HepG2 (cell line): ENCODE results near the gene TFAP2A. TPM values are rescaled to one million over a fixed set of nuclear protein-coding genes. Genes with fewer than 3 reads are reported as not detected.

Experiments
- ATAC-seq: fragments of 200-7000 bp; cut with Tn5 transposase; 3 replicates; pipeline ENCODE4 v1.9.1; 2020; ENCODE audit warnings: mild to moderate bottlenecking, moderate library complexity
- BruUV-seq: library from RNA; stranded (reverse); fragments of 400-500 nt; replicated peaks from 2 replicates; lab custom pipeline; 2021; lab: Mats Ljungman, UMichigan
- CTCF ChIA-PET: fragments of 300-600 bp; formaldehyde crosslinking; extraction: SDS; loops from one replicate; lab custom pipeline; 2021; ENCODE audit warnings: low total read pairs, inconsistent platforms, low intra/inter-chr PET ratio; lab: Yijun Ruan, JAX
- POLR2A ChIA-PET: fragments of 350-600 bp; sonication (Branson Sonifier 250); formaldehyde crosslinking; loops from one replicate; lab custom pipeline; 2020; ENCODE audit warnings: antibody characterized with exemption, inconsistent platforms; lab: Yijun Ruan, JAX
- DNase-seq: peaks from one replicate; pipeline ENCODE4 v3.0.0-alpha.2; 2015; ENCODE audit warnings: low spot score
- FAIRE-seq: peaks from 3 replicates; lab custom pipeline; 2011; peaks lifted over from hg19 to GRCh38; lab: Jason Lieb, UNC
- H2AFZ ChIP-seq: one replicate; pipeline ENCODE4 v1.6.1; 2011; ENCODE audit warnings: low read length, inconsistent platforms
- H3K27ac ChIP-seq: fragments of 300-600 bp; 3 replicates; pipeline ENCODE4 v1.8.0; 2011; ENCODE audit warnings: mixed run types, mild to moderate bottlenecking, mixed read lengths, low read length, inconsistent platforms; ENCODE audit not compliant: insufficient read depth; ENCODE audit errors: extremely low read length
- H3K27me3 ChIP-seq, 2 experiments: fragments of 200-600 bp in 1 of 2; 2 replicates in 1 of 2; 3 replicates in 1 of 2; pipeline versions ENCODE4 v1.6.0 to v1.8.0; 2011; ENCODE audit warnings: low read length in 2 of 2, mild to moderate bottlenecking in 2 of 2, moderate library complexity in 2 of 2, inconsistent platforms in 1 of 2; ENCODE audit not compliant: insufficient read depth in 2 of 2, control insufficient read depth in 1 of 2
- H3K36me3 ChIP-seq, 2 experiments: fragments of 200-600 bp in 1 of 2; replicated peaks in 1 of 2; 2 replicates in 1 of 2; 3 replicates in 1 of 2; pipeline versions ENCODE4 v1.5.1 to v1.8.0; 2011; ENCODE audit warnings: low read length in 2 of 2, inconsistent platforms in 1 of 2; ENCODE audit not compliant: insufficient read depth in 2 of 2, control insufficient read depth in 1 of 2
- H3K4me1 ChIP-seq: 2 replicates; pipeline ENCODE4 v1.5.1; 2012; ENCODE audit warnings: low read length, inconsistent platforms; ENCODE audit not compliant: insufficient read depth
- H3K4me2 ChIP-seq: 2 replicates; pipeline ENCODE4 v1.6.0; 2011; ENCODE audit warnings: low read depth, low read length, inconsistent platforms
- H3K4me3 ChIP-seq, 3 experiments: fragments of 200-600 bp in 1 of 3; sonication (generic), shearing (Covaris generic) in 1 of 3; replicated peaks in 1 of 3; 2 replicates each; pipeline ENCODE4 v1.5.1; 2011 to 2016; ENCODE audit warnings: low read length in 3 of 3, inconsistent platforms in 2 of 3, low read depth in 2 of 3, mild to moderate bottlenecking in 2 of 3, control low read depth in 1 of 3, mixed read lengths in 1 of 3; ENCODE audit not compliant: insufficient read depth in 1 of 3
- H3K79me2 ChIP-seq: one replicate; pipeline ENCODE4 v1.6.1; 2011; ENCODE audit warnings: low read length, inconsistent platforms; ENCODE audit not compliant: insufficient read depth
- H3K9ac ChIP-seq: 2 replicates; pipeline ENCODE4 v1.6.0; 2011; ENCODE audit warnings: mild to moderate bottlenecking, low read depth, low read length, inconsistent platforms; ENCODE audit not compliant: insufficient read depth
- H3K9me3 ChIP-seq: 2 replicates; pipeline ENCODE4 v1.5.1; 2012; ENCODE audit warnings: mild to moderate bottlenecking, low read length
- H4K20me1 ChIP-seq: 2 replicates; pipeline ENCODE4 v1.6.0; 2011; ENCODE audit warnings: inconsistent platforms, mild to moderate bottlenecking, low read length, moderate library complexity; ENCODE audit not compliant: insufficient read depth
- ATF5 ChIP-seq: sonication (generic); formaldehyde crosslinking; IDR thresholded peaks from 2 replicates; pipeline ENCODE4 v1.4.0; 2020; ENCODE audit warnings: mild to moderate bottlenecking, low read depth, missing genetic modification reagents
- ATRX ChIP-seq: sonication (generic); formaldehyde crosslinking; IDR thresholded peaks from 2 replicates; pipeline ENCODE4 v1.4.0; 2020; ENCODE audit warnings: missing genetic modification reagents, borderline replicate concordance
- CENPT ChIP-seq: sonication (generic); formaldehyde crosslinking; IDR thresholded peaks from 2 replicates; pipeline ENCODE4 v1.8.0; 2022; ENCODE audit warnings: low read depth, mild to moderate bottlenecking, moderate library complexity, missing genetic modification reagents
- CSRNP1 ChIP-seq: sonication (generic); formaldehyde crosslinking; IDR thresholded peaks from 2 replicates; pipeline ENCODE4 v1.8.1; 2023; ENCODE audit warnings: mild to moderate bottlenecking, missing genetic modification reagents
- ELF1 ChIP-seq: sonication (generic); formaldehyde crosslinking; IDR thresholded peaks from 2 replicates; pipeline ENCODE4 v1.4.0; 2020; ENCODE audit warnings: missing genetic modification reagents
- GFI1 ChIP-seq: sonication (generic); formaldehyde crosslinking; IDR thresholded peaks from 2 replicates; pipeline ENCODE4 v1.5.0; 2020; ENCODE audit warnings: missing genetic modification reagents, mild to moderate bottlenecking, borderline replicate concordance
- HDAC1 ChIP-seq: sonication (generic); formaldehyde crosslinking; IDR thresholded peaks from 2 replicates; pipeline ENCODE4 v1.5.1; 2020; ENCODE audit warnings: mild to moderate bottlenecking, missing genetic modification reagents
- REL ChIP-seq: sonication (generic); formaldehyde crosslinking; conservative IDR thresholded peaks from 2 replicates; pipeline ENCODE4 v1.8.0; 2022; ENCODE audit warnings: mild to moderate bottlenecking, missing genetic modification reagents, moderate library complexity
- RNF2 ChIP-seq: fragments of 450-650 bp; conservative IDR thresholded peaks from 2 replicates; pipeline ENCODE4 v1.6.1; 2016; ENCODE audit warnings: low read depth
- SETDB1 ChIP-seq: sonication (generic); formaldehyde crosslinking; IDR thresholded peaks from 2 replicates; pipeline ENCODE4 v1.5.1; 2020; ENCODE audit warnings: missing genetic modification reagents, mild to moderate bottlenecking, borderline replicate concordance
- SOX13 ChIP-seq, 3 experiments: fragments of 450-650 bp in 1 of 3; sonication (generic) in 1 of 3; formaldehyde crosslinking in 1 of 3; IDR thresholded peaks in 2 of 3; conservative IDR thresholded peaks in 1 of 3; 2 replicates each; pipeline versions ENCODE4 v1.5.0 to v1.6.1; 2016 to 2020; ENCODE audit warnings: antibody characterized with exemption in 1 of 3, mild to moderate bottlenecking in 1 of 3, missing compliant biosample characterization in 1 of 3, missing genetic modification reagents in 1 of 3, moderate library complexity in 1 of 3
- SSRP1 ChIP-seq: IDR thresholded peaks from 2 replicates; pipeline ENCODE4 v1.6.1; 2016; ENCODE audit warnings: control low read depth
- SYNCRIP ChIP-seq: fragments of 200-400 bp; formaldehyde crosslinking; IDR thresholded peaks from 2 replicates; pipeline ENCODE4 v1.6.1; 2018; ENCODE audit warnings: mild to moderate bottlenecking, low read depth, low read length; ENCODE audit not compliant: insufficient read depth
- TRIM24 ChIP-seq: sonication (generic); formaldehyde crosslinking; IDR thresholded peaks from 2 replicates; pipeline ENCODE4 v1.8.0; 2022; ENCODE audit warnings: mild to moderate bottlenecking, missing genetic modification reagents
- UBTF ChIP-seq: sonication (generic); formaldehyde crosslinking; IDR thresholded peaks from 2 replicates; pipeline ENCODE4 v1.4.0; 2020; ENCODE audit warnings: mild to moderate bottlenecking, missing genetic modification reagents
- ZNF891 ChIP-seq: sonication (generic); formaldehyde crosslinking; IDR thresholded peaks from 2 replicates; pipeline ENCODE4 v1.5.0; 2020; ENCODE audit warnings: mild to moderate bottlenecking, missing genetic modification reagents
- WGBS: methylation state at CpG from one replicate; pipeline ENCODE4 v1.1.6; 2017; ENCODE audit warnings: low lambda C conversion rate; 5-methylcytosine and 5-hydroxymethylcytosine counted together
- in situ Hi-C: cut with HindIII; loops from 2 replicates; pipeline ENCODE4 v1.10.0; 2017; ENCODE audit warnings: low pct_unique_long_range_greater_than_20kb; ENCODE audit not compliant: extremely low pct_ligation_motif_present
- intact Hi-C: fragments of 100-400 bp; cut with micrococcal nuclease; formaldehyde crosslinking; loops from one replicate; pipeline ENCODE4 v1.10.0; 2022; ENCODE audit not compliant: unreplicated experiment
- polyA plus RNA-seq, 8 experiments: library from polyadenylated mRNA; depleted of rRNA in 3 of 8; stranded (reverse) in 7 of 8; unstranded in 1 of 8; fragments of >200 nt; fragmentation: Illumina TruSeq in 4 of 8; extraction: Trizol in 4 of 8; gene quantifications; 2 replicates each; pipeline versions ENCODE4 v1.2.1 to v1.2.3, GENCODE V29; 2011 to 2016; ENCODE audit warnings: low read depth in 4 of 8, missing spikeins in 1 of 8, mixed read lengths in 1 of 8; ENCODE audit not compliant: insufficient read depth in 1 of 8
- total RNA-seq, 5 experiments: library from RNA; depleted of rRNA; stranded (reverse); fragments of >200 nt; fragmentation: Illumina TruSeq; extraction: Trizol; gene quantifications; 2 replicates each; pipeline ENCODE4 v1.2.3, GENCODE V29; 2016; ENCODE audit warnings: low read depth in 1 of 5

TFAP2A gene
- total and polyA plus RNA-seq, 2 of the 13 experiments (the other 11 are each of a cell fraction or from before 2014, with no cell fraction given) = not detected

GRCh38 chr6:10425975-10426780 lies 11.3 kb upstream of the TFAP2A start:
- ATAC-seq = peak; percentile 93
- intact Hi-C loops = no loop called here
- Histone ChIP-seq H3K79me2 (no peaks in the 10 kb centered on the region), H3K9me3 (no peaks in the 10 kb centered on the region), H3K27me3 (peaks cover 8 to 55% of the 10 kb centered on the region in 2 experiments), H3K27ac (no peak overlapping the region), H2AFZ (peak overlapping the region; percentile 62), H3K36me3 (no peaks in the 10 kb centered on the region), H3K4me3 (peak overlapping the region; percentile 43 to 71 (median 67)), H3K9ac (peak overlapping the region; percentile 52), H4K20me1 (no peaks in the 10 kb centered on the region), H3K4me2 (peak overlapping the region; percentile 89), H3K4me1 (peaks cover 7% of the 10 kb centered on the region)
- 34% methylated on average over 37 of the region's 54 CpGs for WGBS
- FAIRE-seq = no peak
- TSS peak; percentile 79 for BruUV-seq
- in situ Hi-C loops = loop anchor here (10.0 to 25.0 kb wide), 4 partner anchors 389 to 1889 kb away; no protein-coding TSS in a partner anchor
- POLR2A ChIA-PET = interaction anchor here (0.9 to 1.4 kb wide), 3 partner anchors 9 to 295 kb away, joined by 3 to 6 read pairs (median 3); no protein-coding TSS in a partner anchor
- DNase-seq = peak; percentile 29
- CTCF ChIA-PET = no interaction called here
- 0 out of 2 replicates have a peak, but pooled peaks have one; percentile 28 for TF ChIP-seq ATF5
- TF ChIP-seq RNF2 = no peak
- no peak for TF ChIP-seq TRIM24 (CRISPR knock-in tag)
- peak; percentile 25 for TF ChIP-seq ZNF891
- no peak for TF ChIP-seq SYNCRIP
- TF ChIP-seq SOX13 (IDR thresholded peaks at IDR 0.05) = no peak
- TF ChIP-seq SOX13 (CRISPR knock-in tag; conservative IDR thresholded peaks at IDR 0.05 in 1 of 2, IDR thresholded peaks at IDR 0.05 in 1 of 2) = no peak
- no peak for TF ChIP-seq ATRX (CRISPR knock-in tag)
- no peak for TF ChIP-seq SETDB1 (CRISPR knock-in tag)
- TF ChIP-seq SSRP1 (CRISPR knock-in tag) = no peak
- TF ChIP-seq CSRNP1 (CRISPR knock-in tag) = no peak
- no peak for TF ChIP-seq REL
- peak; percentile 44; the same call in 1 of the 2 replicates for TF ChIP-seq GFI1 (CRISPR knock-in tag)
- TF ChIP-seq ELF1 (CRISPR knock-in tag) = peak; percentile 74
- peak; percentile 97 for TF ChIP-seq UBTF (CRISPR knock-in tag)
- peak; percentile 73; the same call in 1 of the 2 replicates for TF ChIP-seq CENPT (CRISPR knock-in tag)
- 0 out of 2 replicates have a peak, but pooled peaks have one; percentile 16 for TF ChIP-seq HDAC1
